Right atrium auricular region (tissue), 2 donors: Measurements from ENCODE around the gene ZNF512. TPM values are rescaled to one million over a fixed set of nuclear protein-coding genes. Genes with fewer than 3 reads are reported as not detected.
A peak's percentile ranks its signal among the peaks of the same experiment; 100 is the strongest.
"Not testable (repeated sequence)": the region's sequence is repeated elsewhere in the genome, so short reads cannot be mapped to it uniquely, and the experiment has no call there.

Source experiments
- DNase-seq: peaks from one replicate; pipeline ENCODE4 v3.0.0-alpha.2; 2019; ENCODE audit warnings: low spot score
- H3K27ac ChIP-seq, 2 donors: fragments of 200-600 bp; sonication (generic); 1 replicate in 1 of 2; 2 replicates in 1 of 2; pipeline ENCODE4 v1.5.1; 2016 to 2019
- H3K27me3 ChIP-seq, 2 donors: fragments of 200-600 bp; sonication (generic); one replicate each; pipeline versions ENCODE4 v1.5.1 to v1.6.0; 2017 to 2019
- H3K36me3 ChIP-seq: fragments of 200-600 bp; sonication (generic); one replicate; pipeline ENCODE4 v1.5.1; 2016
- H3K4me1 ChIP-seq, 2 donors: fragments of 200-600 bp; sonication (generic); one replicate each; pipeline versions ENCODE4 v1.5.1 to v1.6.0; 2017 to 2019
- H3K4me3 ChIP-seq, 2 donors: fragments of 200-600 bp; sonication (generic); 1 replicate in 1 of 2; 2 replicates in 1 of 2; pipeline ENCODE4 v1.5.1; 2017 to 2019; ENCODE audit warnings: mild to moderate bottlenecking in 1 of 2, moderate library complexity in 1 of 2
- H3K9me3 ChIP-seq, 2 donors: fragments of 200-600 bp; sonication (generic); one replicate each; pipeline ENCODE4 v1.5.1; 2019
- total RNA-seq, 2 donors: library from RNA; depleted of rRNA; stranded (reverse); fragments of >200 nt; gene quantifications; one replicate each; pipeline ENCODE4 v1.1.0, GENCODE V29; 2016
- TF ChIP-seq, protein P1 (sequence below), 2 donors: fragments of 200-600 bp; sonication (generic); IDR thresholded peaks; one replicate each; pipeline ENCODE4 v1.5.1; 2019; ENCODE audit warnings: antibody characterized with exemption in 2 of 2

Gene ZNF512
- total RNA-seq, 2 donors from 2014 or later, result 12.0 to 21.3 TPM

DNA sequence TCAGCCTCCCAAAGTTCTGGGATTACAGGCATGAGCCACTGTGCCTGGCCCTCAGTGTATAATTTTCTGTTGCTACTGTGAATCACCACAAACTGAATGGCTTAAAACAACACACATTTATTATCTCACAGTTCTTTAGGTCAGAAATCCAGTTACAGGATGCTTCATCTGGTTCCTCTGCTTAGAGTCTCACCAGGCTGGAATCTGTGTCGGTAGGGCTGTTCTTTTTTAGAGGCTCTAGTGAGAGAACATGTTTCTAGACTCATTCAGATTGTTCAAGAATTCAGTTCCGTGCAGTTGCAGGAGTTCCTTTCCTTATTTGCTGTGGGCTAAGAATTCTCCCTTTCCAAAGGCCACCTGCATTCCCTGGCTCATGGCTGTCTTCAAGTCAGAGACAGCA is 23.8 kb downstream of the ZNF512 start:
- DNase-seq, result no peak
- TF ChIP-seq, protein P1, sequence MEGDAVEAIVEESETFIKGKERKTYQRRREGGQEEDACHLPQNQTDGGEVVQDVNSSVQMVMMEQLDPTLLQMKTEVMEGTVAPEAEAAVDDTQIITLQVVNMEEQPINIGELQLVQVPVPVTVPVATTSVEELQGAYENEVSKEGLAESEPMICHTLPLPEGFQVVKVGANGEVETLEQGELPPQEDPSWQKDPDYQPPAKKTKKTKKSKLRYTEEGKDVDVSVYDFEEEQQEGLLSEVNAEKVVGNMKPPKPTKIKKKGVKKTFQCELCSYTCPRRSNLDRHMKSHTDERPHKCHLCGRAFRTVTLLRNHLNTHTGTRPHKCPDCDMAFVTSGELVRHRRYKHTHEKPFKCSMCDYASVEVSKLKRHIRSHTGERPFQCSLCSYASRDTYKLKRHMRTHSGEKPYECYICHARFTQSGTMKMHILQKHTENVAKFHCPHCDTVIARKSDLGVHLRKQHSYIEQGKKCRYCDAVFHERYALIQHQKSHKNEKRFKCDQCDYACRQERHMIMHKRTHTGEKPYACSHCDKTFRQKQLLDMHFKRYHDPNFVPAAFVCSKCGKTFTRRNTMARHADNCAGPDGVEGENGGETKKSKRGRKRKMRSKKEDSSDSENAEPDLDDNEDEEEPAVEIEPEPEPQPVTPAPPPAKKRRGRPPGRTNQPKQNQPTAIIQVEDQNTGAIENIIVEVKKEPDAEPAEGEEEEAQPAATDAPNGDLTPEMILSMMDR (IDR thresholded peaks at IDR 0.05), result no peak

DNA sequence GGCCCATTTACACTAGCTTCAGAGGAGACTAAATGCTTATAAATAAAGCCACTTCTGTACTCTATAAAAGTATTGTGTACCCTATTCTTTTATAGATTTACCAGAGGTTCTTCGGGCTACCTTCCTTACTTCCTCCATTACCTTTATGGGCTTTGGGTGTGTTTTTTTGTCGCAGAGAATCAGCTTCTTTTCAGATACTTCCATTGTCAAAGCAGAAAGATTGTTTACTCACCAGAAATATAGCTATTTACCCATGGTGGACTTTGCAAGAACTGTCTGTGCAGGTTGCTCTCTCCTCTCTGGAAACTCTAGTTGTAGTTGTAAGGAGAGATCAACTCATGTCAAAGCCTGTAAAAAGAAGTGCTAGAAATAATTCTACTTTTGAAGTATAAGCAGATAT is 31.1 kb downstream of the ZNF512 start:
- no peaks in the 10 kb centered on the region for H3K27me3 ChIP-seq
- DNase-seq, result no peak
- no peaks in the 10 kb centered on the region for H3K9me3 ChIP-seq
- H3K27ac ChIP-seq, result no peak overlapping the region
- TF ChIP-seq, protein P1 (IDR thresholded peaks at IDR 0.05), result no peak
- no peak overlapping the region for H3K4me3 ChIP-seq
- peaks cover 53% of the 10 kb centered on the region for H3K36me3 ChIP-seq
- H3K4me1 ChIP-seq, result no peaks in the 10 kb centered on the region

More for the DNA sequence above, 23.8 kb downstream of the ZNF512 start:
- no peaks in the 10 kb centered on the region for H3K27me3 ChIP-seq
- H3K4me3 ChIP-seq, result no peak overlapping the region
- H3K4me1 ChIP-seq, result no peaks in the 10 kb centered on the region
- peaks cover 74% of the 10 kb centered on the region for H3K36me3 ChIP-seq
- no peak overlapping the region for H3K27ac ChIP-seq
- H3K9me3 ChIP-seq, result no peaks in the 10 kb centered on the region

DNA sequence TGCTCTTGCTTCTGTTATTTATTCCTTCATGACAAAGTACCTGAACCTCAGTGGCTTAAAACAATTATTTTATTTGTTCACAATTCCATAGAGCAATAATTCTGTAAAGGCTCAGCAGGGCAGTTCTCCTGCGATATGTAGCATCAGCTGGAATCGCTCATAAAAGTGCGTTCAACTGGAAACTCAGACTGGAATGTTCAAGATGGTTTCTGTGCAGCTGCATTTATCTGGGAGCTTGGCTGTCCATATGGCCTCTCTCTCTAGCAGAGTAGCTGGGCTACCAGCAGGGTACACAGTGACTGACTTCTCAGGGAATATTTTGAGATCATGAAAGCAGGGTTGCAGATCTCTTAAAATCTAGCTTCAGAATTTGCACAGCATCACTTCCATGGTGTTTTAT is 32.5 kb downstream of the ZNF512 start:
- H3K4me3 ChIP-seq, result no peak overlapping the region
- H3K27ac ChIP-seq, result no peak overlapping the region
- no peaks in the 10 kb centered on the region for H3K4me1 ChIP-seq
- no peaks in the 10 kb centered on the region for H3K27me3 ChIP-seq
- no peaks in the 10 kb centered on the region for H3K9me3 ChIP-seq
- DNase-seq, result no peak
- TF ChIP-seq, protein P1 (IDR thresholded peaks at IDR 0.05), result no peak
- H3K36me3 ChIP-seq, result peaks cover 50% of the 10 kb centered on the region

DNA sequence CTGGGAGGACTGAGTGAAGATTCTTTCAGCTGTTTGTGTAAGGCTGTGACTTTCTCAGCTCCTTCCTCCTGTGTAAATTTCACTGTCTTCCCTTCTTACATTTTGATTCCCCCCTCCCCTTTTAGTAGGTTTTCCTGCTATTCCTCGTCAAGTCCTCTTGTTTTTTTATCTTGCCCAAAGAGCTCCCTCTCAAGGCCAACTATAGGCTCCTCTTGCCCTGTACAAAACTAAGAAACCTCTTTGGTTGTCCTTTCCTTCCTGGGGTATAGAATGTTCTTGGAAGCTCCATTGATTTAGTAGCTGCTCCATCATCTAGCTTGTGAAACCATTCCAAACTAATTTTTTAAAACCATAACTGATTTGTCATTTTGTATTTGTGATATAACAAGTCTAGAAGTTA is 38.7 kb downstream of the ZNF512 start:
- H3K4me1 ChIP-seq, result no peaks in the 10 kb centered on the region
- TF ChIP-seq, protein P1 (IDR thresholded peaks at IDR 0.05), result no peak
- no peak overlapping the region for H3K27ac ChIP-seq
- H3K27me3 ChIP-seq, result no peaks in the 10 kb centered on the region
- H3K9me3 ChIP-seq, result no peaks in the 10 kb centered on the region
- no peak overlapping the region for H3K4me3 ChIP-seq
- H3K36me3 ChIP-seq, result peaks cover 64% of the 10 kb centered on the region
- DNase-seq, result no peak

DNA sequence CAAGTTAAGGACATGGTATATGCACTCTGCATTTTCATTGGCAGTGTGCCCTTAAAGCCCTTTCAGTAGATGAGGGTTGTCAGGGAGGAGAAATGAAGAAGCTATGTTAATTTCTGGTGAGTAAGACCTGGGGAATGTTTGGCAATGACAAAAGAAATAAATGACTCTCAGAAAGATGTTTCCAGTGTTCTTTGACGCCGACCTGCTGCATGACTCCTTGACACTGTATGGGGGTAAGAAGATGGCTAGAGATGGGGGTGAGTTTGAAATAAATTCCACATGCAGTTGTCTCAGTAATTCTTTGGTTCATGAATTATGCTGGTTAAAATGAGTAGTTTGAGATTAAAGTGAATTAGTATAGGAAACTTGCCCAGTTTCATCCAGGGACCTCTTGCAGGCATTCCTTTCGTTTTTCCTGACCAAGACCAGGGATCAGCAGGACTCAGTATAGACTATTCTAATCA is 40.1 kb downstream of the ZNF512 start:
- Histone ChIP-seq H3K4me3 (no peak overlapping the region), H3K27ac (no peak overlapping the region), H3K36me3 (peaks cover 50% of the 10 kb centered on the region), H3K27me3 (no peaks in the 10 kb centered on the region), H3K9me3 (no peaks in the 10 kb centered on the region), H3K4me1 (peaks cover 0 to 6% of the 10 kb centered on the region in 2 donors)
- TF ChIP-seq, protein P1 (IDR thresholded peaks at IDR 0.05), result no peak
- no peak for DNase-seq

DNA sequence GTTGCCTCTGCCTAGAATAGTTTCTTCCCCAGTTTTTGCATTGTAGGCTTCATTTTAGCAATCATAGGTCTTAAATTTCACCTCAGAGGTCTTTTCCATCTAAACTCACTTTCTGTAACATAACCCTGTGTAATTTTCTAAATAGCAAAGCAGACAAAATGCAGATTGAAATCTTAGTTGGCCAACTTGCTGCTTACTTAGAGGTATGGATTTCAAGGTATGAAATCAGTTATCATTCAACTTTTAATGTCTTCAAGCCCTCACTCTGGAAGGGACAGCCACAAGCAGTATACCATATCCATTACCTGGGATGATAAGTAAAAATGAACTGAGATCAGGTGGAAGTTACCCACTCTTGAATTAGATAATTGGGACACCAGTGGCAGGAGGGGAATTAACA is 42.1 kb downstream of the ZNF512 start:
- Histone ChIP-seq H3K36me3 (peaks cover 36% of the 10 kb centered on the region), H3K9me3 (no peaks in the 10 kb centered on the region), H3K27ac (no peak overlapping the region)

DNA sequence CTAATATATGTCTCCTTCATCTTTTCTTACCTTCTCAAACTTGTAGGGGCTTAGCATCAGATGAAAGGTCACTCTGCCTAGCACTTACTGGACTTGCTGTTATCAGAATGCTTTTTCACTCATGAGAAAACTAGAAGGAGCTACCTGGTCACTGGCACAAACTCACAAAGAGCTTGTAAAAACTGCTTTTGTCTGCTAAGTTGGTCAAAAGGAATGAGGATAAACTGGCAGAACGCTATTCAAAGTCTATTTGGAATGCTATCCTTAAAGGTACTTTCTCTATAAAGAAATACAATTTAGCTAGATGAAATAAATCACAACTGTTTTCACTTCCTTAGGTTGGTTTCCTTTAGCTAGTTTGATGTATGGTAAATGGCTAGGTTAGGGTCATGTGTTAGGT is 43.5 kb downstream of the ZNF512 start:
- Histone ChIP-seq H3K36me3 (peaks cover 24% of the 10 kb centered on the region), H3K4me1 (peaks cover 0 to 16% of the 10 kb centered on the region in 2 donors), H3K27ac (peak overlapping the region in 1 of 2 donors; percentile 32)
- not testable (repeated sequence) for H3K4me3 ChIP-seq, DNase-seq, H3K9me3 ChIP-seq, H3K27me3 ChIP-seq

More for the DNA sequence above, 42.1 kb downstream of the ZNF512 start:
- no peak overlapping the region for H3K4me3 ChIP-seq
- TF ChIP-seq, protein P1 (IDR thresholded peaks at IDR 0.05), result no peak
- no peaks in the 10 kb centered on the region for H3K27me3 ChIP-seq
- no peak for DNase-seq
- peaks cover 0 to 14% of the 10 kb centered on the region in 2 donors for H3K4me1 ChIP-seq

DNA sequence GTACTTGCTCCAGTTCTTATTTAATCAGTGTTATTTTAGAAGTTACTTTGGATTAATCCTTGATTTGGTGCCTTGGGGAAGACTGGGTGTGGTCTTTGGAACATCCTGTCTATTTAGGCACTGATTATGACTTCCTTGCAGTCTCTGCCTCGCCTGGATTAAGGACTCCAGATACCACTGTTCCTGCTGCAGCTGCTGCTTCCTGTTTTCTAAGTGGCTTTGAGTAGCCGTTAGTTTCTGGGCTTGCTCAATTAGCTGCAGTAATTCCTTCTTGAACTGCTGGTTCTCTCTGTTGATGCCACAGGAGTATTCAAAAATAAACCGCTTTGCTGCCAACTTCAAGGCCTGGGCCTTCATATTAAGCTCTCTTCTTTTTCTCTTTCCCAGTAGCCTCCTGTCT is 44.1 kb downstream of the ZNF512 start:
- not testable (repeated sequence) for DNase-seq, H3K9me3 ChIP-seq, H3K4me3 ChIP-seq, H3K27me3 ChIP-seq
- H3K27ac ChIP-seq, result peak overlapping the region in 1 of 2 donors; percentile 32
- peaks cover 18% of the 10 kb centered on the region for H3K36me3 ChIP-seq
- H3K4me1 ChIP-seq, result peaks cover 0 to 16% of the 10 kb centered on the region in 2 donors
